Neural cell (in vitro differentiated cells): ENCODE measurements around the gene ATP1B2. TPM values are rescaled to one million over a fixed set of nuclear protein-coding genes. Genes with fewer than 3 reads are reported as not detected.

Source experiments
- H2AFZ ChIP-seq: fragments of 200-600, 300-800 bp; sonication (generic), shearing (Covaris generic); 2 replicates; pipeline ENCODE4 v1.6.0; 2014; ENCODE audit warnings: low read depth, mild to moderate bottlenecking, antibody characterized with exemption, low read length, moderate library complexity
- H3F3A ChIP-seq: fragments of 200-600 bp; shearing (Covaris generic); 2 replicates; pipeline ENCODE4 v1.6.1; 2016; ENCODE audit warnings: mild to moderate bottlenecking, moderate library complexity, mixed read lengths, antibody characterized with exemption, low read length; ENCODE audit not compliant: insufficient read depth, poor library complexity, severe bottlenecking
- H3K27ac ChIP-seq: fragments of 200-600, 300-800 bp; sonication (generic), shearing (Covaris generic); 2 replicates; pipeline ENCODE4 v1.5.1; 2014; ENCODE audit warnings: mild to moderate bottlenecking, low read length, moderate library complexity
- H3K27me3 ChIP-seq: fragments of 300-800, 200-600 bp; sonication (generic), shearing (Covaris generic); 2 replicates; pipeline ENCODE4 v1.6.0; 2014; ENCODE audit warnings: mild to moderate bottlenecking, low read depth, low read length, moderate library complexity; ENCODE audit not compliant: insufficient read depth
- H3K36me3 ChIP-seq: fragments of 300-800, 200-600 bp; sonication (generic), shearing (Covaris generic); 2 replicates; pipeline ENCODE4 v1.5.1; 2014; ENCODE audit warnings: mild to moderate bottlenecking, antibody characterized with exemption, low read length, moderate library complexity; ENCODE audit not compliant: insufficient read depth
- H3K4me2 ChIP-seq: fragments of 300-800, 200-600 bp; sonication (generic), shearing (Covaris generic); 2 replicates; pipeline ENCODE4 v1.6.0; 2014; ENCODE audit warnings: mild to moderate bottlenecking, low read length
- H3K4me3 ChIP-seq: fragments of 300-800, 200-600 bp; sonication (generic), shearing (Covaris generic); 2 replicates; pipeline ENCODE4 v1.5.1; 2014; ENCODE audit warnings: mild to moderate bottlenecking, low read length, moderate library complexity
- H3K79me2 ChIP-seq: fragments of 200-600 bp; shearing (Covaris generic); replicated peaks from 2 replicates; pipeline ENCODE4 v1.6.0; 2014; ENCODE audit warnings: mild to moderate bottlenecking, low read length, moderate library complexity; ENCODE audit not compliant: insufficient read depth
- H3K9ac ChIP-seq: fragments of 300-800, 200-600 bp; sonication (generic), shearing (Covaris generic); 2 replicates; pipeline ENCODE4 v1.6.1; 2016; ENCODE audit warnings: mild to moderate bottlenecking, low read length, mixed read lengths
- H3K9me2 ChIP-seq: fragments of 200-600 bp; shearing (Covaris generic); 2 replicates; pipeline ENCODE4 v1.6.1; 2016; ENCODE audit warnings: mild to moderate bottlenecking, low read length, mixed read lengths; ENCODE audit not compliant: insufficient read depth
- H3K9me3 ChIP-seq: fragments of 200-600, 300-800 bp; sonication (generic), shearing (Covaris generic); 2 replicates; pipeline ENCODE4 v1.6.1; 2016; ENCODE audit warnings: mild to moderate bottlenecking, mixed run types, low read length, moderate library complexity, mixed read lengths
- H4K20me1 ChIP-seq: fragments of 200-600 bp; shearing (Covaris generic); 2 replicates; pipeline ENCODE4 v1.6.1; 2016; ENCODE audit warnings: mild to moderate bottlenecking, mixed run types; ENCODE audit not compliant: insufficient read depth
- CTCF ChIP-seq: fragments of 450-650 bp; IDR thresholded peaks from 2 replicates; pipeline ENCODE4 v1.5.1; 2014; ENCODE audit warnings: antibody characterized with exemption, mild to moderate bottlenecking, moderate library complexity; ENCODE audit not compliant: poor library complexity, severe bottlenecking
- EP300 ChIP-seq: fragments of 450-650 bp; conservative IDR thresholded peaks from 2 replicates; pipeline ENCODE4 v1.6.1; 2014; ENCODE audit warnings: antibody characterized with exemption, mild to moderate bottlenecking, moderate library complexity; ENCODE audit not compliant: poor library complexity, severe bottlenecking
- EZH2 ChIP-seq: fragments of 200-600, 300-800 bp; shearing (Covaris generic), sonication (generic); IDR thresholded peaks from 2 replicates; pipeline ENCODE4 v1.6.1; 2014; ENCODE audit warnings: antibody characterized with exemption, low read length, borderline replicate concordance, mild to moderate bottlenecking; ENCODE audit not compliant: insufficient read depth, poor library complexity, severe bottlenecking
- MXI1 ChIP-seq: fragments of 450-650 bp; conservative IDR thresholded peaks from 2 replicates; pipeline ENCODE4 v1.6.1; 2014; ENCODE audit warnings: antibody characterized with exemption, mild to moderate bottlenecking; ENCODE audit not compliant: poor library complexity, severe bottlenecking
- POLR2AphosphoS5 ChIP-seq: IDR thresholded peaks from 2 replicates; pipeline ENCODE4 v1.6.1; 2012
- RAD21 ChIP-seq: fragments of 450-650 bp; conservative IDR thresholded peaks from 2 replicates; pipeline ENCODE4 v1.6.1; 2014; ENCODE audit warnings: antibody characterized with exemption, mild to moderate bottlenecking, moderate library complexity
- REST ChIP-seq: IDR thresholded peaks from 2 replicates; pipeline ENCODE4 v1.6.1; 2012; ENCODE audit warnings: borderline replicate concordance
- SMC3 ChIP-seq: fragments of 450-650 bp; conservative IDR thresholded peaks from 2 replicates; pipeline ENCODE4 v1.6.1; 2014; ENCODE audit warnings: antibody characterized with exemption, mild to moderate bottlenecking, moderate library complexity; ENCODE audit not compliant: poor library complexity
- TAF1 ChIP-seq: IDR thresholded peaks from 2 replicates; pipeline ENCODE4 v1.6.1; 2012; ENCODE audit warnings: low read depth
- polyA plus RNA-seq: library from polyadenylated mRNA; depleted of rRNA; stranded (reverse); fragments of >200 nt; gene quantifications from 2 replicates; pipeline ENCODE4 v1.2.3, GENCODE V29; 2014

Gene ATP1B2
- polyA plus RNA-seq, 1 donor from 2014 or later: 4.2 TPM

- H3K9me3 ChIP-seq: no peaks in the 10 kb centered on the region
- no peaks in the 10 kb centered on the region for H3K27me3 ChIP-seq
- H3K27ac ChIP-seq: no peak overlapping the region
- no peak overlapping the region for H3K4me2 ChIP-seq
- H3K79me2 ChIP-seq: peaks cover 16% of the 10 kb centered on the region
- H3F3A ChIP-seq: peaks cover 6% of the 10 kb centered on the region
- no peak for TF ChIP-seq POLR2AphosphoS5
- TF ChIP-seq EP300: no peak
- no peak for TF ChIP-seq MXI1
- TF ChIP-seq EZH2: no peak
- TF ChIP-seq SMC3: no peak
- TF ChIP-seq CTCF: no peak
- no peak for TF ChIP-seq TAF1
- TF ChIP-seq REST: no peak
- no peak for TF ChIP-seq RAD21
- no peaks in the 10 kb centered on the region for H3K36me3 ChIP-seq
- no peaks in the 10 kb centered on the region for H3K9me2 ChIP-seq
- no peak overlapping the region for H2AFZ ChIP-seq
- H4K20me1 ChIP-seq: peaks cover 3% of the 10 kb centered on the region
- no peak overlapping the region for H3K9ac ChIP-seq
- no peak overlapping the region for H3K4me3 ChIP-seq
These were observed 51.0 kb downstream of the ATP1B2 start for GRCh38 chr17:7701681-7702080.

GRCh38 chr17:7702776-7703175, 52.0 kb downstream of the ATP1B2 start:
- H3K27me3 ChIP-seq: no peaks in the 10 kb centered on the region
- H3K9me3 ChIP-seq: no peaks in the 10 kb centered on the region
- peaks cover 6% of the 10 kb centered on the region for H3F3A ChIP-seq
- no peaks in the 10 kb centered on the region for H3K9me2 ChIP-seq
- no peaks in the 10 kb centered on the region for H3K36me3 ChIP-seq
- peaks cover 3% of the 10 kb centered on the region for H4K20me1 ChIP-seq
- H3K79me2 ChIP-seq: peaks cover 27% of the 10 kb centered on the region
- TF ChIP-seq EZH2 (no peak), EP300 (no peak)
- H3K4me3 ChIP-seq: peak overlapping the region; percentile 98
- no peak overlapping the region for H2AFZ ChIP-seq
- peak overlapping the region; percentile 95 for H3K27ac ChIP-seq
- H3K4me2 ChIP-seq: no peak overlapping the region
- peak overlapping the region; percentile 93 for H3K9ac ChIP-seq
